Astrocyte (in vitro differentiated cells and primary cell): ENCODE data around the gene TPD52L3. TPM values are rescaled to one million over a fixed set of nuclear protein-coding genes. Genes with fewer than 3 reads are reported as not detected.

Experiments used
- DNase-seq: peaks from one replicate; pipeline ENCODE4 v3.0.0-alpha.2; 2010; ENCODE audit warnings: low read depth
- FAIRE-seq: peaks from 2 replicates; lab custom pipeline; 2011; peaks lifted over from hg19 to GRCh38; lab: Jason Lieb, UNC
- H2AFZ ChIP-seq: 2 replicates; pipeline ENCODE4 v1.6.0; 2012; ENCODE audit warnings: low read depth, low read length, inconsistent platforms
- H3K27ac ChIP-seq: 2 replicates; pipeline ENCODE4 v1.5.1; 2011; ENCODE audit warnings: low read depth, low read length, inconsistent platforms
- H3K27me3 ChIP-seq: 2 replicates; pipeline ENCODE4 v1.6.0; 2011; ENCODE audit warnings: low read length, inconsistent platforms; ENCODE audit not compliant: insufficient read depth
- H3K36me3 ChIP-seq: 2 replicates; pipeline ENCODE4 v1.5.1; 2011; ENCODE audit warnings: low read length, inconsistent platforms; ENCODE audit not compliant: insufficient read depth
- H3K4me1 ChIP-seq: 2 replicates; pipeline ENCODE4 v1.5.1; 2011; ENCODE audit warnings: low read length, inconsistent platforms; ENCODE audit not compliant: insufficient read depth
- H3K4me2 ChIP-seq: 2 replicates; pipeline ENCODE4 v1.6.0; 2012; ENCODE audit warnings: low read length, inconsistent platforms
- H3K4me3 ChIP-seq: 2 replicates; pipeline ENCODE4 v1.5.1; 2011; ENCODE audit warnings: low read depth, mild to moderate bottlenecking, low read length, inconsistent platforms; ENCODE audit not compliant: insufficient read depth
- H3K79me2 ChIP-seq: 2 replicates; pipeline ENCODE4 v1.6.0; 2012; ENCODE audit warnings: mild to moderate bottlenecking, low read length, inconsistent platforms; ENCODE audit not compliant: insufficient read depth
- H3K9ac ChIP-seq: 2 replicates; pipeline ENCODE4 v1.6.0; 2012; ENCODE audit warnings: mild to moderate bottlenecking, low read length, inconsistent platforms
- H3K9me3 ChIP-seq: 2 replicates; pipeline ENCODE4 v1.5.1; 2012; ENCODE audit warnings: low read depth, mild to moderate bottlenecking, low read length, inconsistent platforms; ENCODE audit not compliant: insufficient read depth
- H4K20me1 ChIP-seq: 2 replicates; pipeline ENCODE4 v1.6.0; 2012; ENCODE audit warnings: low read length, inconsistent platforms; ENCODE audit not compliant: insufficient read depth
- H3K27ac Mint-ChIP-seq: one replicate; pipeline ENCODE4 v1.8.0; 2021; ENCODE audit warnings: mild to moderate bottlenecking, mixed read lengths; ENCODE audit not compliant: unreplicated experiment
- H3K27me3 Mint-ChIP-seq: one replicate; pipeline ENCODE4 v1.8.0; 2021; ENCODE audit warnings: low read depth, mixed read lengths; ENCODE audit not compliant: unreplicated experiment
- H3K36me3 Mint-ChIP-seq: one replicate; pipeline ENCODE4 v1.8.0; 2021; ENCODE audit warnings: low read depth, mixed read lengths; ENCODE audit not compliant: unreplicated experiment
- H3K4me1 Mint-ChIP-seq: one replicate; pipeline ENCODE4 v1.8.0; 2021; ENCODE audit warnings: low read depth, mixed read lengths; ENCODE audit not compliant: unreplicated experiment
- H3K4me3 Mint-ChIP-seq: one replicate; pipeline ENCODE4 v1.8.0; 2021; ENCODE audit warnings: mild to moderate bottlenecking, moderate library complexity, mixed read lengths; ENCODE audit not compliant: unreplicated experiment
- H3K9me3 Mint-ChIP-seq: one replicate; pipeline ENCODE4 v1.8.0; 2021; ENCODE audit warnings: mild to moderate bottlenecking, mixed read lengths; ENCODE audit not compliant: unreplicated experiment
- EZH2 ChIP-seq: IDR thresholded peaks from 2 replicates; pipeline ENCODE4 v1.6.1; 2012; ENCODE audit warnings: mild to moderate bottlenecking, low read length, inconsistent platforms; ENCODE audit not compliant: insufficient read depth
- total RNA-seq: library from RNA; stranded (reverse); gene quantifications from 2 replicates; pipeline ENCODE4 v1.2.1, GENCODE V29; 2021
- TF ChIP-seq, protein P1 (sequence below): IDR thresholded peaks from 2 replicates; pipeline ENCODE4 v1.5.1; 2011; ENCODE audit warnings: low read depth, mild to moderate bottlenecking, inconsistent platforms, low read length, moderate library complexity; ENCODE audit not compliant: insufficient read depth

Gene TPD52L3
- total RNA-seq, 1 donor from 2014 or later, result not detected

DNA sequence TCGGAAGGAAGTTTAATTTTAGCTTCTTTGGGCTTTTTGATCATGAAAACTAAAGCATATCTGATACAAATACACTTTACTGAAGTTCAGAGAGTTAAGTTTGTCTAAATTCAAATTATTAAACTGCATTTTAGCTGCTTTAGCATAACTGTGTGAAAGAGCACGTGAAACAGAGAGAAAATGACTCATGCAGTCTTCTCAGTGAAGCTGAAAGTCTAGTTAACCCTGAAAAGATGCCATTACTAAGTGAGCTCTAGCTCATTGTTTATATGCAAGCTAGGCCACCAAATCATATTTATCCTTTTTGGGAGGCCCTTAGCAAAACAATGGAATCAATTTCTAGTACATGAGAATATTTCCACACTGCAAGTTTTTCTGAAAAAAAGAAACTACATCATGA lies 27.6 kb downstream of the TPD52L3 start:
- H3K9ac ChIP-seq, result peak overlapping the region; percentile 14
- H3K4me3 ChIP-seq, result no peak overlapping the region
- H3K4me1 Mint-ChIP-seq, result peaks cover 18% of the 10 kb centered on the region
- no peaks in the 10 kb centered on the region for H4K20me1 ChIP-seq
- no peaks in the 10 kb centered on the region for H3K27me3 Mint-ChIP-seq
- no peak overlapping the region for H3K4me3 Mint-ChIP-seq
- peak overlapping the region; percentile 4 for H3K27ac ChIP-seq
- peak overlapping the region; percentile 87 for H3K27ac Mint-ChIP-seq
- H3K4me2 ChIP-seq, result no peak overlapping the region
- no peaks in the 10 kb centered on the region for H3K36me3 Mint-ChIP-seq
- H3K36me3 ChIP-seq, result no peaks in the 10 kb centered on the region
- H3K4me1 ChIP-seq, result no peaks in the 10 kb centered on the region
- DNase-seq (peak; percentile 57), FAIRE-seq (peak; percentile 52)
- H2AFZ ChIP-seq, result peak overlapping the region; percentile 1
- TF ChIP-seq, protein P1, sequence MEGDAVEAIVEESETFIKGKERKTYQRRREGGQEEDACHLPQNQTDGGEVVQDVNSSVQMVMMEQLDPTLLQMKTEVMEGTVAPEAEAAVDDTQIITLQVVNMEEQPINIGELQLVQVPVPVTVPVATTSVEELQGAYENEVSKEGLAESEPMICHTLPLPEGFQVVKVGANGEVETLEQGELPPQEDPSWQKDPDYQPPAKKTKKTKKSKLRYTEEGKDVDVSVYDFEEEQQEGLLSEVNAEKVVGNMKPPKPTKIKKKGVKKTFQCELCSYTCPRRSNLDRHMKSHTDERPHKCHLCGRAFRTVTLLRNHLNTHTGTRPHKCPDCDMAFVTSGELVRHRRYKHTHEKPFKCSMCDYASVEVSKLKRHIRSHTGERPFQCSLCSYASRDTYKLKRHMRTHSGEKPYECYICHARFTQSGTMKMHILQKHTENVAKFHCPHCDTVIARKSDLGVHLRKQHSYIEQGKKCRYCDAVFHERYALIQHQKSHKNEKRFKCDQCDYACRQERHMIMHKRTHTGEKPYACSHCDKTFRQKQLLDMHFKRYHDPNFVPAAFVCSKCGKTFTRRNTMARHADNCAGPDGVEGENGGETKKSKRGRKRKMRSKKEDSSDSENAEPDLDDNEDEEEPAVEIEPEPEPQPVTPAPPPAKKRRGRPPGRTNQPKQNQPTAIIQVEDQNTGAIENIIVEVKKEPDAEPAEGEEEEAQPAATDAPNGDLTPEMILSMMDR, result no peak
- TF ChIP-seq EZH2, result no peak
- no peaks in the 10 kb centered on the region for H3K9me3 ChIP-seq
- no peaks in the 10 kb centered on the region for H3K79me2 ChIP-seq
- H3K27me3 ChIP-seq, result no peaks in the 10 kb centered on the region
- H3K9me3 Mint-ChIP-seq, result no peaks in the 10 kb centered on the region

DNA sequence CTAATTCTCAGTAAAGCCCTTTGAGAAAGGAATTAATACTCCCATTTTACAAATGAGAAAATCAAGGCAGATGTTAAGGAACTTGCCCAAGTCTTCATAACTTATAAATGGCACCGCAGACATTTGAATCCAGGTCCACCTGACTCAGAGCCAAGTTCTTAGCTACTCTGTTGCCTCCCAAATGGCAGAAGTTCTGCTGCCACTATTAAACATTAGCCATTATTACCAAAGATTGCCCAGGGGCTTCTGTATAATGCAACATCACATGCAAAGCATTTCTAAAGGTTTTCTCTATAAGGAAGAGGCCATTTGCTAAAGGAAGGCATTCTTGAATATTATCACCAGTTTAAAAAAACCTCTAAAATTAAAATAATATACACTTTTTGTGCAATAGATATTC lies 28.3 kb downstream of the TPD52L3 start:
- DNase-seq (no peak), FAIRE-seq (no peak)
- Mint-ChIP-seq H3K27ac (no peak overlapping the region), H3K4me3 (no peak overlapping the region), H3K4me1 (peaks cover 18% of the 10 kb centered on the region), H3K9me3 (no peaks in the 10 kb centered on the region), H3K36me3 (no peaks in the 10 kb centered on the region), H3K27me3 (no peaks in the 10 kb centered on the region)
- no peak for TF ChIP-seq EZH2
- TF ChIP-seq, protein P1, result no peak
- Histone ChIP-seq H3K9me3 (no peaks in the 10 kb centered on the region), H3K4me2 (no peak overlapping the region), H3K36me3 (no peaks in the 10 kb centered on the region), H3K9ac (no peak overlapping the region), H3K79me2 (no peaks in the 10 kb centered on the region), H3K27me3 (no peaks in the 10 kb centered on the region), H4K20me1 (no peaks in the 10 kb centered on the region), H2AFZ (no peak overlapping the region), H3K4me3 (no peak overlapping the region), H3K4me1 (no peaks in the 10 kb centered on the region), H3K27ac (no peak overlapping the region)

DNA sequence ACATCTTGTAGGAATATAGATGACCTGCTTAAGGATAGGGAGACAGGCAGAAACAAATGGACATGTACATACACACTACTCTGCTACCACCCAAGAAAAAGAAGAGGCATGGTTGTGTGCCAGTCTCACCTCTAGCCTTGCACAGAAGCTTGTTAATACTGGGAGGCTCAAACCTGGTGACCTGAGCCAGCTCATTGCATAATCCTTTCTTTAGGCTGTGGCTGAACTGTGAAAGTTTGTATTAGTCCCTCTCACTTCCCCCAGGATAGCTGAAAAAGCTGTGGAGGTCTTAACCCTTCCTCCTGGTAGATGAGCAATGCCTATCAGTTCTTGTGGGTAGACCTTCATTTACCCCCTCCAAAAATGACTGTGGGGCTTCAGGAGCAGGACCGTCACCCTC lies 28.7 kb downstream of the TPD52L3 start:
- no peaks in the 10 kb centered on the region for H3K36me3 ChIP-seq
- no peak overlapping the region for H3K9ac ChIP-seq
- Mint-ChIP-seq H3K27ac (no peak overlapping the region), H3K36me3 (no peaks in the 10 kb centered on the region), H3K4me3 (no peak overlapping the region), H3K9me3 (no peaks in the 10 kb centered on the region), H3K4me1 (peaks cover 15% of the 10 kb centered on the region), H3K27me3 (peaks cover 1% of the 10 kb centered on the region)
- H3K27me3 ChIP-seq, result no peaks in the 10 kb centered on the region
- no peaks in the 10 kb centered on the region for H4K20me1 ChIP-seq
- no peak for FAIRE-seq
- no peaks in the 10 kb centered on the region for H3K4me1 ChIP-seq
- H2AFZ ChIP-seq, result peak overlapping the region; percentile 39
- no peak for DNase-seq
- H3K4me2 ChIP-seq, result no peak overlapping the region
- no peak overlapping the region for H3K4me3 ChIP-seq
- no peak overlapping the region for H3K27ac ChIP-seq
- no peaks in the 10 kb centered on the region for H3K9me3 ChIP-seq
- no peaks in the 10 kb centered on the region for H3K79me2 ChIP-seq
- TF ChIP-seq, protein P1, result no peak
- TF ChIP-seq EZH2, result no peak
